Left ventricle myocardium inferior (tissue), 1 donor: Measurements from ENCODE around the gene PRR33. TPM values are rescaled to one million over a fixed set of nuclear protein-coding genes. Genes with fewer than 3 reads are reported as not detected.

Source experiments
- DNase-seq: peaks from one replicate; pipeline ENCODE4 v3.0.0-alpha.2; 2020
- H3K27ac ChIP-seq: fragments of 200-600 bp; replicated peaks from 2 replicates; pipeline ENCODE4 v1.8.0; 2021
- H3K27me3 ChIP-seq: fragments of 200-600 bp; 2 replicates; pipeline ENCODE4 v1.8.0; 2021; ENCODE audit warnings: low read depth
- H3K36me3 ChIP-seq: fragments of 200-600 bp; 2 replicates; pipeline ENCODE4 v1.8.0; 2021
- H3K4me1 ChIP-seq: fragments of 200-600 bp; 2 replicates; pipeline ENCODE4 v1.8.0; 2021
- H3K4me3 ChIP-seq: fragments of 200-600 bp; 2 replicates; pipeline ENCODE4 v1.8.0; 2021; ENCODE audit warnings: mild to moderate bottlenecking, moderate library complexity
- H3K9me3 ChIP-seq: fragments of 200-600 bp; replicated peaks from 2 replicates; pipeline ENCODE4 v1.8.0; 2021
- CTCF ChIP-seq: fragments of 200-600 bp; IDR thresholded peaks from 2 replicates; pipeline ENCODE4 v1.8.0; 2021; ENCODE audit warnings: antibody characterized with exemption, mild to moderate bottlenecking, borderline replicate concordance
- intact Hi-C: fragments of 100-400 bp; cut with micrococcal nuclease; formaldehyde crosslinking; loops from one replicate; pipeline ENCODE4 v1.11.0; 2022
- total RNA-seq: library from RNA; stranded (reverse); fragmentation: NEBNext Ultra II Directional; extraction: Animal tissue kit (Norgen Biotek cat#: 25700); gene quantifications from one replicate; pipeline ENCODE4 v1.2.1, GENCODE V29; 2021
- donor health status: DM: no; HTN: yes; CAD: no; lungs with severe emphysema.

Gene PRR33
- total RNA-seq, 1 donor from 2014 or later, result 2.4 TPM

GRCh38 chr11:1916986-1917522 is 25.4 kb upstream of the PRR33 start:
- intact Hi-C loops, result loop anchor here (1.0 kb wide), 1 partner anchor 24 kb away; no protein-coding TSS in a partner anchor
- no peak for TF ChIP-seq CTCF
- peak overlapping the region; percentile 57 for H3K4me3 ChIP-seq
- H3K27me3 ChIP-seq, result no peaks in the 10 kb centered on the region
- H3K27ac ChIP-seq, result peak overlapping the region; percentile 92
- peaks cover 68% of the 10 kb centered on the region for H3K4me1 ChIP-seq
- no peaks in the 10 kb centered on the region for H3K36me3 ChIP-seq
- DNase-seq, result no peak
- no peaks in the 10 kb centered on the region for H3K9me3 ChIP-seq

GRCh38 chr11:1916132-1916985 is 24.7 kb upstream of the PRR33 start:
- peak overlapping the region; percentile 92 for H3K27ac ChIP-seq
- intact Hi-C loops, result loop anchor here (1.0 kb wide), 1 partner anchor 23 kb away; no protein-coding TSS in a partner anchor
- peak overlapping the region; percentile 57 for H3K4me3 ChIP-seq
- no peaks in the 10 kb centered on the region for H3K36me3 ChIP-seq
- no peak for TF ChIP-seq CTCF
- DNase-seq, result no peak
- no peaks in the 10 kb centered on the region for H3K27me3 ChIP-seq
- peaks cover 61% of the 10 kb centered on the region for H3K4me1 ChIP-seq
- H3K9me3 ChIP-seq, result no peaks in the 10 kb centered on the region

DNA sequence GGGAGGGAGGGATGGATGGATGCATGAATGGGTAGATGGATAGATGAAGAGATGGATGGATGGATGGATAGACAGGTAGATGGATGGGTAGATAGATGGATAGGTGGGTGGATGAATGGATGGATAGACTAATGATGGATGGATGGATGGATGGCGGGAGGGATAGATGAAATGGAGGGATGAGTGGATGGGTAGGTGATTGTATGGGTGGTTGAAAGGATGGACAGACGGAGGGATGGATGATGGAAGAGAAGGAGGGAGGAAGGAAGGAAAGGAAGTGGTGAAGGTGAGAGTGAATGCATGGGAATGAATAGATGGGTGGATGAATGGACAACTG is 24.1 kb upstream of the PRR33 start:
- TF ChIP-seq CTCF, result no peak
- DNase-seq, result no peak
- peaks cover 55% of the 10 kb centered on the region for H3K4me1 ChIP-seq
- intact Hi-C loops, result loop anchor here (1.0 kb wide), 1 partner anchor 22 kb away; no protein-coding TSS in a partner anchor
- no peaks in the 10 kb centered on the region for H3K9me3 ChIP-seq
- peak overlapping the region; percentile 6 for H3K4me3 ChIP-seq
- H3K36me3 ChIP-seq, result no peaks in the 10 kb centered on the region
- H3K27ac ChIP-seq, result peak overlapping the region; percentile 92
- no peaks in the 10 kb centered on the region for H3K27me3 ChIP-seq

GRCh38 chr11:1913271-1914060 is 21.8 kb upstream of the PRR33 start:
- Histone ChIP-seq H3K27ac (peak overlapping the region; percentile 92), H3K4me3 (no peak overlapping the region), H3K4me1 (peaks cover 47% of the 10 kb centered on the region), H3K27me3 (no peaks in the 10 kb centered on the region), H3K36me3 (no peaks in the 10 kb centered on the region), H3K9me3 (no peaks in the 10 kb centered on the region)
- no peak for DNase-seq
- TF ChIP-seq CTCF, result no peak
- intact Hi-C loops, result no loop called here

DNA sequence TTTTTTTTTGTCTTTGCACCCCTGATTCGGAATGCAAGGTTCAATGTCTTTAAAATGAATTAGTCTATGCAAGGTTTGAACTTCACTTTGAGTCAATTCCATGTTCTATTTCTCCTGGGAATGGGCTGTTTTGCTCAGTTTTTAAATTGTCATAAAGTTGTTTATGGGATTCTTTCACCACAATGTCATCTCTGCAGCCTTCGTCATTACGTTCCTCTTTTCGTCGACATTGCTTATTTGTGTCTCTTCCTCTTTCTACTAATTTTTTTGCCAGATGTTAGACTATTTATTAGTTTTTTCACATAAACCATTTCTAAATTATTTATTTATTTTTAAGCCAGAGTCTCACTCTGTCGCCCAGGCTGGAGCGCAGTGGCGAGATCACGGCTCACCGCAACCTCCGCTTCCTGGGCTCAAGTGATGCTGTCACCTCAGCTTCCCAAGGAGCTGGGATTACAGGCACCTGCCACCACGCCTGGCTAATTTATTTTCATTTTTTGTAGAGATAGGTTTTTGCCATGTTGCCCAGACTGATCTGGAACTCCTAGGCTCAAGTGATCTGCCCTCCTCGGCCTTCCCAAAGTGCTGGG is 20.7 kb upstream of the PRR33 start:
- no peak for TF ChIP-seq CTCF
- peak; percentile 16 for DNase-seq
- Histone ChIP-seq H3K4me3 (no peak overlapping the region), H3K27me3 (no peaks in the 10 kb centered on the region), H3K36me3 (no peaks in the 10 kb centered on the region), H3K27ac (peak overlapping the region; percentile 92), H3K4me1 (peaks cover 47% of the 10 kb centered on the region), H3K9me3 (no peaks in the 10 kb centered on the region)
- intact Hi-C loops, result no loop called here
